PC-3 (cell line): ENCODE results near the gene PRR16. TPM values are rescaled to one million over a fixed set of nuclear protein-coding genes. Genes with fewer than 3 reads are reported as not detected.
A peak's percentile ranks its signal among the peaks of the same experiment; 100 is the strongest.

ENCODE experiments used
- ATAC-seq: fragments of 200-7000 bp; cut with Tn5 transposase; 2 replicates; pipeline ENCODE4 v1.9.1; 2020; ENCODE audit warnings: mild to moderate bottlenecking, moderate library complexity
- BruUV-seq: library from RNA; stranded (reverse); fragments of 400-500 nt; replicated peaks from 2 replicates; lab custom pipeline; 2021; lab: Mats Ljungman, UMichigan
- CTCF ChIA-PET: fragments of 300-600 bp; sonication (Branson Sonifier 250); formaldehyde crosslinking; loops from one replicate; lab custom pipeline; 2022; ENCODE audit warnings: antibody characterized with exemption; lab: Charles Lee
- POLR2A ChIA-PET: fragments of 300-600 bp; sonication (Branson Sonifier 250); formaldehyde crosslinking; loops from one replicate; lab custom pipeline; 2022; ENCODE audit warnings: antibody characterized with exemption; ENCODE audit not compliant: unreplicated experiment; lab: Charles Lee
- DNase-seq: peaks from one replicate; pipeline ENCODE4 v3.0.0-alpha.2; 2015
- H2AFZ ChIP-seq: fragments of 300-600 bp; sonication (generic); 2 replicates; pipeline ENCODE4 v1.6.0; 2016; ENCODE audit warnings: antibody characterized with exemption, low read length
- H3F3A ChIP-seq: fragments of 300-600 bp; sonication (generic); one replicate; pipeline ENCODE4 v1.6.0; 2017; ENCODE audit warnings: antibody characterized with exemption, low read length, control low read depth, mild to moderate bottlenecking; ENCODE audit not compliant: unreplicated experiment
- H3K27ac ChIP-seq: fragments of 300-600 bp; sonication (generic); 2 replicates; pipeline ENCODE4 v1.5.1; 2016; ENCODE audit warnings: mild to moderate bottlenecking, low read length
- H3K27me3 ChIP-seq: fragments of 300-600 bp; sonication (generic); 2 replicates; pipeline ENCODE4 v1.6.1; 2016; ENCODE audit warnings: low read length, mixed read lengths
- H3K36me3 ChIP-seq: fragments of 300-600 bp; sonication (generic); 2 replicates; pipeline ENCODE4 v1.6.1; 2016; ENCODE audit warnings: low read depth, mixed run types, low read length, mixed read lengths
- H3K4me1 ChIP-seq: fragments of 300-600 bp; sonication (generic); 2 replicates; pipeline ENCODE4 v1.5.1; 2016; ENCODE audit warnings: low read length; ENCODE audit not compliant: insufficient read depth
- H3K4me2 ChIP-seq: fragments of 300-600 bp; sonication (generic); 2 replicates; pipeline ENCODE4 v1.6.0; 2016; ENCODE audit warnings: low read length
- H3K4me3 ChIP-seq: fragments of 300-600 bp; sonication (generic); 2 replicates; pipeline ENCODE4 v1.5.1; 2016; ENCODE audit warnings: mild to moderate bottlenecking, low read length, mixed read lengths
- H3K79me2 ChIP-seq: fragments of 300-600 bp; sonication (generic); 2 replicates; pipeline ENCODE4 v1.6.1; 2017; ENCODE audit warnings: low read length, mixed read lengths
- H3K9ac ChIP-seq: fragments of 300-600 bp; sonication (generic); 2 replicates; pipeline ENCODE4 v1.6.0; 2016; ENCODE audit warnings: mild to moderate bottlenecking, low read length
- H3K9me2 ChIP-seq: fragments of 300-600 bp; sonication (generic); replicated peaks from 2 replicates; pipeline ENCODE4 v1.6.1; 2016; ENCODE audit warnings: mixed run types, low read length, mixed read lengths
- H3K9me3 ChIP-seq: fragments of 300-600 bp; sonication (generic); 2 replicates; pipeline ENCODE4 v1.6.1; 2016; ENCODE audit warnings: low read length, mixed read lengths
- H4K20me1 ChIP-seq: fragments of 300-600 bp; sonication (generic); 2 replicates; pipeline ENCODE4 v1.6.1; 2016; ENCODE audit warnings: low read length, mixed read lengths
- EZH2 ChIP-seq: fragments of 300-600 bp; sonication (generic); IDR thresholded peaks from one replicate; pipeline ENCODE4 v1.6.1; 2017; ENCODE audit warnings: antibody characterized with exemption, mild to moderate bottlenecking, low read length; ENCODE audit not compliant: unreplicated experiment
- EZH2phosphoT487 ChIP-seq: fragments of 300-600 bp; sonication (generic); IDR thresholded peaks from 2 replicates; pipeline ENCODE4 v1.6.1; 2018; ENCODE audit warnings: mild to moderate bottlenecking, antibody characterized with exemption, low read length, borderline replicate concordance
- intact Hi-C: fragments of 100-400 bp; cut with micrococcal nuclease; formaldehyde crosslinking; loops from 2 replicates; pipeline ENCODE4 v1.9.0; 2023
- total RNA-seq: library from RNA; depleted of rRNA; stranded (reverse); fragments of >200 nt; gene quantifications from 2 replicates; pipeline ENCODE4 v1.2.3, GENCODE V29; 2014
- TF ChIP-seq, protein P1 (sequence below): fragments of 300-600 bp; sonication (generic); conservative IDR thresholded peaks from 2 replicates; pipeline ENCODE4 v1.5.1; 2017; ENCODE audit warnings: antibody characterized with exemption, low read depth, mild to moderate bottlenecking, low read length

The PRR16 gene
- total RNA-seq, 1 experiment from 2014 or later = 3.6 TPM

DNA sequence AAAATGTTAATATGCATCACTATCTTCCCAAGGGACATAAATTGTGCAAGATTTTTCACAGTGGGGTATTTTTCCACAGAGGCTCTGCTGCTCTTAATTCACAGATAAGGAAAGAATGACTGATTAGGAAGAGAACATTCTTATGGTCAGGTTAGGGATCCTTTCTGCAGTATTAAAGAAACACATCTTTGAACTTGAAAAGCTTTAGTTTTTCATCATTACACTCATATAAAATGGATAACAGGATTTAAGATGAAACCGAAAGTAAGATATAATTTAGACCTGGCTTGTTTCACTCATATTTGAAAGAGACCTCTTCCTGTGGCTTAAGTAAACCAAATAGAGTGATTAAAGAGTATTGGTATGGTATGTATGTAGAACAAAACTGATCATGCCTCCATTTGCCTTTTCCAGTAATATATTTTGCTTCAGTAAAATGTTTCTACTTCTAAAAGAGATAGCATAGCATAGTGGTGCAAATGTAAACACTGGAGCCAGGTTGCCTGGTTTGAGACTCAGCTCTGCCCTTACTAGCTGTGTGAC, 160.0 kb downstream of the PRR16 start:
- Histone ChIP-seq H3K27me3 (no peaks in the 10 kb centered on the region), H2AFZ (peak overlapping the region; percentile 66), H3K4me3 (peak overlapping the region; percentile 42), H3K36me3 (no peaks in the 10 kb centered on the region), H3K27ac (no peak overlapping the region), H4K20me1 (no peaks in the 10 kb centered on the region), H3K9me2 (no peaks in the 10 kb centered on the region), H3K79me2 (no peaks in the 10 kb centered on the region), H3K9me3 (no peaks in the 10 kb centered on the region), H3F3A (no peaks in the 10 kb centered on the region), H3K9ac (no peak overlapping the region), H3K4me2 (peak overlapping the region; percentile 81), H3K4me1 (peaks cover 8% of the 10 kb centered on the region)
- DNase-seq = peak; percentile 28
- BruUV-seq = no TSS peak
- POLR2A ChIA-PET = no interaction called here
- peak; percentile 45; the same call in 1 of the 2 replicates for ATAC-seq
- CTCF ChIA-PET = no interaction called here
- TF ChIP-seq EZH2 = no peak
- TF ChIP-seq EZH2phosphoT487 = no peak
- TF ChIP-seq, protein P1, sequence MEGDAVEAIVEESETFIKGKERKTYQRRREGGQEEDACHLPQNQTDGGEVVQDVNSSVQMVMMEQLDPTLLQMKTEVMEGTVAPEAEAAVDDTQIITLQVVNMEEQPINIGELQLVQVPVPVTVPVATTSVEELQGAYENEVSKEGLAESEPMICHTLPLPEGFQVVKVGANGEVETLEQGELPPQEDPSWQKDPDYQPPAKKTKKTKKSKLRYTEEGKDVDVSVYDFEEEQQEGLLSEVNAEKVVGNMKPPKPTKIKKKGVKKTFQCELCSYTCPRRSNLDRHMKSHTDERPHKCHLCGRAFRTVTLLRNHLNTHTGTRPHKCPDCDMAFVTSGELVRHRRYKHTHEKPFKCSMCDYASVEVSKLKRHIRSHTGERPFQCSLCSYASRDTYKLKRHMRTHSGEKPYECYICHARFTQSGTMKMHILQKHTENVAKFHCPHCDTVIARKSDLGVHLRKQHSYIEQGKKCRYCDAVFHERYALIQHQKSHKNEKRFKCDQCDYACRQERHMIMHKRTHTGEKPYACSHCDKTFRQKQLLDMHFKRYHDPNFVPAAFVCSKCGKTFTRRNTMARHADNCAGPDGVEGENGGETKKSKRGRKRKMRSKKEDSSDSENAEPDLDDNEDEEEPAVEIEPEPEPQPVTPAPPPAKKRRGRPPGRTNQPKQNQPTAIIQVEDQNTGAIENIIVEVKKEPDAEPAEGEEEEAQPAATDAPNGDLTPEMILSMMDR = no peak
- intact Hi-C loops = no loop called here

DNA sequence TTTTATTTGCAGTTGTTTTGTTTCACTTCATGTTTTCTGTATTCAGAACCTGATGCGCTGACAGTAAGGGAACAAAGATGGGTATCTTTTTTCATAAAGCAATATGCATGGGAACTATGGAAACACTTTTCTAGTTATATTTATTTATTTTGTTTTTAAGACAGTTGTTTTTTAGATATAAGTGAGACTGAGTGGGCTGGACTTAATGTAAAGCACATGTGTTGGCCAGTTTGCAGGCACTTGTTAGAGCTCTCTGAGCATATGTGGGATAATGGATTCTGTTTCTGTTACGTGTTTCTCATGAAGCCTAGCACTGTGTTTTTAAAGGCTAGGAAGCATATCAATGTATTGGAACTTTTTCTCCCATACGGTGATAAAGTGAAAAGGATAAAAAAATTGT, 164.1 kb downstream of the PRR16 start:
- no peak overlapping the region for H3K9ac ChIP-seq
- H3K9me2 ChIP-seq = no peaks in the 10 kb centered on the region
- POLR2A ChIA-PET = no interaction called here
- H3K4me1 ChIP-seq = peaks cover 8% of the 10 kb centered on the region
- BruUV-seq = no TSS peak
- no peaks in the 10 kb centered on the region for H4K20me1 ChIP-seq
- CTCF ChIA-PET = no interaction called here
- ATAC-seq (no peak), DNase-seq (no peak)
- no peak for TF ChIP-seq EZH2
- TF ChIP-seq EZH2phosphoT487 = no peak
- TF ChIP-seq, protein P1 = no peak
- no peaks in the 10 kb centered on the region for H3K79me2 ChIP-seq
- H3K27ac ChIP-seq = no peak overlapping the region
- no peaks in the 10 kb centered on the region for H3K27me3 ChIP-seq
- H3K4me2 ChIP-seq = no peak overlapping the region
- H3K36me3 ChIP-seq = no peaks in the 10 kb centered on the region
- intact Hi-C loops = no loop called here
- no peaks in the 10 kb centered on the region for H3K9me3 ChIP-seq
- H3K4me3 ChIP-seq = no peak overlapping the region
- H2AFZ ChIP-seq = no peak overlapping the region
- no peaks in the 10 kb centered on the region for H3F3A ChIP-seq

DNA sequence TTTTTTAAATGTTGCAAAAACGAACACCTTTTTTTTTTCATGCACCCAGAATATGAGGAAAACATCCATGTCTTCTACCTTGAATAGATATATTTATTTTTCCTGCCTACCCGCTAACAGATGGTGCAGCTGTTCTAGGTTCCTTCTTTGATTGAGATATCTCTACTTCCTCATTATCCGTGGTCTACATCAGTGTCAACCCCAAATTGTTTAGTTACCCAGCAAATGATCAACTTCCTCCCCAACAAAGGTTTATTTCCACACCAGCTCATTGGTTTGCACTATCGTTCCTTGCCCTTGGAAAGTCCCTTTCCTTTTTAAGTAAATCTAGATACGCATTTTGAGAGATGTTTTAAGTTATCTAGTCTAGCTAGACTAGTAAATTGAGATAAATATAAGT, 166.4 kb downstream of the PRR16 start:
- no peak overlapping the region for H3K27ac ChIP-seq
- H3K9me2 ChIP-seq = no peaks in the 10 kb centered on the region
- DNase-seq = no peak
- no peak overlapping the region for H3K4me3 ChIP-seq
- no peaks in the 10 kb centered on the region for H3K9me3 ChIP-seq
- H3K27me3 ChIP-seq = no peaks in the 10 kb centered on the region
- intact Hi-C loops = no loop called here
- H2AFZ ChIP-seq = no peak overlapping the region
- ChIA-PET CTCF (no interaction called here), POLR2A (no interaction called here)
- H4K20me1 ChIP-seq = no peaks in the 10 kb centered on the region
- TF ChIP-seq EZH2phosphoT487 (no peak), EZH2 (no peak)
- TF ChIP-seq, protein P1 = no peak
- no peaks in the 10 kb centered on the region for H3K4me1 ChIP-seq
- H3K4me2 ChIP-seq = no peak overlapping the region
- no peak overlapping the region for H3K9ac ChIP-seq
- no peaks in the 10 kb centered on the region for H3K36me3 ChIP-seq
- H3K79me2 ChIP-seq = no peaks in the 10 kb centered on the region
- no TSS peak for BruUV-seq
- H3F3A ChIP-seq = no peaks in the 10 kb centered on the region
- no peak for ATAC-seq
